Measurements from ENCODE around the gene KPNA5. TPM values are rescaled to one million over a fixed set of nuclear protein-coding genes. Genes with fewer than 3 reads are reported as not detected.

KPNA5 gene
- total and polyA plus RNA-seq, 2 of the 8 experiments (the other 6 are each of a cell fraction or from before 2014, with no cell fraction given): 2.0 to 9.7 TPM

DNA sequence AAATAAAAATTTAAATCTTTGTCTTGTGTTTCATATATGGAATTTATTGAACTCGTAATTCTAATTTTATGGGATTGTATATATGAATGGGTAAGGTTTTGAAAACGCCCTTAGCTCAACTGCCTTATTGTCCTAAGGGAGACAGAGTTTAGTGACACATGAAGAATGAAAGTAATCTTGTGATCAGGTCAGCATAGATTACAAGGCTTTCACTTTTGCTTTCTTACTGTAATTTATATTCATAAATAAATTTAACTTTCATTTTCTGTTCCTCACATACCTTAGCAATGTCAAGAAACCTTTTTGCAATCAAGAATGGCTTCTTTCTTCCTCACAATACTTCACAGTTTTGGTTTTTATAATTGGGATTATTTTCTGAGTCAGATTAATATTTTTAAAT is 14.4 kb downstream of the KPNA5 start:
- H2BK20ac ChIP-seq (ENCODE audit: low read length): no peak overlapping the region
- H2BK15ac ChIP-seq (ENCODE audit: low read length): no peak overlapping the region
- no peak overlapping the region for H3K14ac ChIP-seq (ENCODE audit: insufficient read length)
- H2AFZ ChIP-seq (ENCODE audit: low read length): no peak overlapping the region
- no peaks in the 10 kb centered on the region for H3K79me1 ChIP-seq (ENCODE audit: low read depth, low read length)
- FAIRE-seq (no peak), DNase-seq (ENCODE audit: low read depth in 1 of 2, low spot score in 2 of 2) (no peak)
- ChIA-PET POLR2A (ENCODE audit: partially characterized antibody) (no interaction called here), CTCF (ENCODE audit: partially characterized antibody) (no interaction called here)
- H2BK5ac ChIP-seq (ENCODE audit: low read depth, low read length): no peak overlapping the region
- H3K9ac ChIP-seq (replicated peaks in 1 of 4; ENCODE audit: extremely low read depth in 1 of 4, low read depth in 3 of 4, low read length in 3 of 4): no peak overlapping the region
- no peak overlapping the region for H3K4me3 ChIP-seq (ENCODE audit: extremely low read depth in 1 of 4, insufficient read depth in 2 of 4, low read depth in 3 of 4, low read length in 4 of 4)
- H4K5ac ChIP-seq (ENCODE audit: insufficient read length, low read depth, low read length): no peak overlapping the region
- WGBS, 2 experiments (ENCODE audit: extremely low coverage in 1 of 2, insufficient coverage in 1 of 2, insufficient read length in 1 of 2, insufficient replicate concordance in 2 of 2, low coverage in 1 of 2, low lambda C conversion rate in 2 of 2, missing lambda C conversion rate in 1 of 2): 96% methylated on average over 2 of the region's 2 CpGs; no CpG with 5 or more reads in 1 of the 2 experiments
- no peak overlapping the region for H3K27ac ChIP-seq (ENCODE audit: low read depth, low read length)
- H3K4me2 ChIP-seq (ENCODE audit: insufficient read depth in 1 of 2, low read depth in 2 of 2, low read length in 2 of 2): no peak overlapping the region
- no peaks in the 10 kb centered on the region for H3K9me3 ChIP-seq (ENCODE audit: insufficient read depth in 2 of 2, low read depth in 1 of 2, low read length in 1 of 2)
- H3K23me2 ChIP-seq (ENCODE audit: low read depth, low read length): no peaks in the 10 kb centered on the region
- no peak overlapping the region for H2BK120ac ChIP-seq (replicated peaks; ENCODE audit: low read depth, low read length)
- no peak overlapping the region for H4K91ac ChIP-seq (replicated peaks; ENCODE audit: insufficient read length, low read length)
- no peaks in the 10 kb centered on the region for H3K4me1 ChIP-seq (replicated peaks in 1 of 4; ENCODE audit: control insufficient read depth in 3 of 4, insufficient read depth in 4 of 4, low read length in 3 of 4)
- H3K27me3 ChIP-seq (replicated peaks in 1 of 4; ENCODE audit: control insufficient read depth in 3 of 4, extremely low read depth in 1 of 4, insufficient read depth in 3 of 4, low read length in 3 of 4): no peaks in the 10 kb centered on the region
- peaks cover 0 to 2% of the 10 kb centered on the region in 2 experiments for H4K20me1 ChIP-seq (replicated peaks in 1 of 2; ENCODE audit: control insufficient read depth in 1 of 2, insufficient read depth in 2 of 2, low read length in 2 of 2)
- no peak overlapping the region for H3K56ac ChIP-seq (replicated peaks; ENCODE audit: insufficient read length, low read depth, low read length)
- H3K18ac ChIP-seq (ENCODE audit: extremely low read depth, low read length): no peak overlapping the region
- H3K23ac ChIP-seq (ENCODE audit: insufficient read length): no peak overlapping the region
- no peak overlapping the region for H3K4ac ChIP-seq (replicated peaks; ENCODE audit: insufficient read length, low read depth, low read length)
- peaks cover 0 to 30% of the 10 kb centered on the region in 2 experiments; a peak in 2 of 4 replicates for H3K79me2 ChIP-seq (ENCODE audit: control insufficient read depth in 1 of 2, insufficient read depth in 2 of 2, low read length in 2 of 2)
- H2BK12ac ChIP-seq (ENCODE audit: low read depth, low read length): no peak overlapping the region
- no peak overlapping the region for H4K8ac ChIP-seq (ENCODE audit: extremely low read depth, insufficient read depth, low read length)
- peaks cover 0 to 30% (median 8%) of the 10 kb centered on the region in 4 experiments; a peak in 5 of 8 replicates for H3K36me3 ChIP-seq (ENCODE audit: control insufficient read depth in 2 of 4, insufficient read depth in 4 of 4, low read length in 3 of 4)
- H2AK5ac ChIP-seq (ENCODE audit: low read depth, low read length): no peak overlapping the region
- TF ChIP-seq CTBP2 (IDR thresholded peaks at IDR 0.05; ENCODE audit: borderline replicate concordance, insufficient read depth, insufficient read length, low read length): no peak
- TF ChIP-seq POLR2AphosphoS5 (IDR thresholded peaks at IDR 0.05; ENCODE audit: low read depth, low read length): no peak
- no peak for TF ChIP-seq RFX5 (IDR thresholded peaks at IDR 0.05; ENCODE audit: borderline replicate concordance, low read depth, low read length)
- no peak for TF ChIP-seq POU5F1 (IDR thresholded peaks at IDR 0.05; ENCODE audit: low read depth, low read length)
- no peak for TF ChIP-seq FOSL1 (IDR thresholded peaks at IDR 0.05; ENCODE audit: insufficient read depth, low read depth, low read length)
- TF ChIP-seq RBBP5 (IDR thresholded peaks at IDR 0.05; ENCODE audit: borderline replicate concordance, low read depth, low read length): no peak
- no peak for TF ChIP-seq KDM5A (IDR thresholded peaks at IDR 0.05; ENCODE audit: low read length)
- no peak for TF ChIP-seq HDAC2 (IDR thresholded peaks at IDR 0.05; ENCODE audit: borderline replicate concordance in 1 of 2, low read depth in 2 of 2, low read length in 2 of 2)
